K562 (cell line): Measurements from ENCODE around the gene ANKS1B. TPM values are rescaled to one million over a fixed set of nuclear protein-coding genes. Genes with fewer than 3 reads are reported as not detected.

ENCODE experiments used
- ATAC-seq: fragments of 200-7000 bp; cut with Tn5 transposase; 3 replicates; pipeline ENCODE4 v1.9.1; 2020; ENCODE audit warnings: moderate library complexity
- BruUV-seq: library from RNA; stranded (reverse); fragments of 400-500 nt; replicated peaks from 2 replicates; lab custom pipeline; 2021; lab: Mats Ljungman, UMichigan
- CTCF ChIA-PET: fragments of 300-600 bp; formaldehyde crosslinking; extraction: SDS; loops from one replicate; lab custom pipeline; 2021; ENCODE audit warnings: low intra/inter-chr PET ratio; lab: Yijun Ruan, JAX
- POLR2A ChIA-PET: fragments of 300-600, 350-650 bp; sonication (Branson Sonifier 250); formaldehyde crosslinking; extraction: SDS; loops from one replicate; lab custom pipeline; 2021; ENCODE audit warnings: antibody characterized with exemption, inconsistent platforms; lab: Yijun Ruan, JAX
- DNase-seq, 4 experiments: peaks; one replicate each; pipeline versions ENCODE4 v3.0.0 to v3.0.0-alpha.2; 2011 to 2018; ENCODE audit warnings: low spot score in 3 of 4, mixed read lengths in 3 of 4; ENCODE audit errors: extremely low read depth in 1 of 4
- FAIRE-seq: peaks from 2 replicates; lab custom pipeline; 2011; peaks lifted over from hg19 to GRCh38; lab: Jason Lieb, UNC
- H2AFZ ChIP-seq: 2 replicates; pipeline ENCODE4 v1.6.0; 2011; ENCODE audit warnings: low read depth, low read length, control low read depth, inconsistent platforms
- H3K27ac ChIP-seq: fragments of 200-600 bp; 3 replicates; pipeline ENCODE4 v1.8.0; 2011; ENCODE audit warnings: low read depth, mild to moderate bottlenecking, control low read depth, inconsistent platforms, low read length, moderate library complexity, mixed read lengths; ENCODE audit errors: extremely low read depth
- H3K27me3 ChIP-seq, 2 experiments: fragments of 300-600 bp in 1 of 2; 2 replicates in 1 of 2; 3 replicates in 1 of 2; pipeline versions ENCODE4 v1.6.0 to v1.8.0; 2011; ENCODE audit warnings: inconsistent platforms in 2 of 2, low read length in 2 of 2, mild to moderate bottlenecking in 1 of 2, mixed read lengths in 1 of 2, moderate library complexity in 1 of 2; ENCODE audit not compliant: control insufficient read depth in 2 of 2, insufficient read depth in 2 of 2
- H3K36me3 ChIP-seq: fragments of 300-600 bp; 3 replicates; pipeline ENCODE4 v1.8.0; 2011; ENCODE audit warnings: mild to moderate bottlenecking, low read length, inconsistent platforms; ENCODE audit not compliant: control insufficient read depth, insufficient read depth
- H3K4me1 ChIP-seq, 2 experiments: fragments of 200-600 bp in 1 of 2; replicated peaks in 1 of 2; 2 replicates in 1 of 2; 3 replicates in 1 of 2; pipeline versions ENCODE4 v1.5.1 to v1.8.0; 2011; ENCODE audit warnings: inconsistent platforms in 2 of 2, low read length in 2 of 2, mild to moderate bottlenecking in 1 of 2, mixed read lengths in 1 of 2, moderate library complexity in 1 of 2; ENCODE audit not compliant: control insufficient read depth in 2 of 2, insufficient read depth in 2 of 2
- H3K4me2 ChIP-seq: 2 replicates; pipeline ENCODE4 v1.6.1; 2011; ENCODE audit warnings: low read length, control low read depth, inconsistent platforms, mixed read lengths; ENCODE audit not compliant: insufficient read depth
- H3K4me3 ChIP-seq: fragments of 200-600 bp; sonication (generic), shearing (Covaris generic); 2 replicates; pipeline ENCODE4 v1.5.1; 2016; ENCODE audit warnings: control low read depth, inconsistent platforms
- H3K79me2 ChIP-seq: fragments of 200-600 bp; 3 replicates; pipeline ENCODE4 v1.8.0; 2011; ENCODE audit warnings: low read length, inconsistent platforms; ENCODE audit not compliant: control insufficient read depth, insufficient read depth
- H3K9ac ChIP-seq, 2 experiments: 2 replicates each; pipeline versions ENCODE4 v1.6.0 to v1.6.1; 2011; ENCODE audit warnings: low read depth in 2 of 2, low read length in 2 of 2, control low read depth in 1 of 2, inconsistent platforms in 1 of 2, mild to moderate bottlenecking in 1 of 2, mixed read lengths in 1 of 2; ENCODE audit not compliant: insufficient read depth in 1 of 2
- H3K9me1 ChIP-seq: one replicate; pipeline ENCODE4 v1.6.0; 2011; ENCODE audit warnings: inconsistent platforms, mild to moderate bottlenecking, low read length, moderate library complexity; ENCODE audit not compliant: control insufficient read depth, insufficient read depth
- H3K9me3 ChIP-seq: replicated peaks from 2 replicates; pipeline ENCODE4 v1.5.1; 2011; ENCODE audit warnings: low read depth, low read length, inconsistent platforms; ENCODE audit not compliant: control insufficient read depth, insufficient read depth
- H4K20me1 ChIP-seq: replicated peaks from 2 replicates; pipeline ENCODE4 v1.6.1; 2011; ENCODE audit warnings: low read length, inconsistent platforms, mixed read lengths; ENCODE audit not compliant: control insufficient read depth, insufficient read depth
- CREM ChIP-seq: IDR thresholded peaks from 2 replicates; pipeline ENCODE4 v1.6.1; 2014; ENCODE audit warnings: antibody characterized with exemption, low read depth
- CSDE1 ChIP-seq, 2 experiments: fragments of 450-650 bp; IDR thresholded peaks; 2 replicates each; pipeline ENCODE4 v1.6.1; 2016; ENCODE audit warnings: mild to moderate bottlenecking in 1 of 2
- ETV6 ChIP-seq, 3 experiments: fragments of 150-350 bp in 1 of 3; sonication (generic) in 1 of 3; formaldehyde crosslinking in 1 of 3; IDR thresholded peaks; 2 replicates each; pipeline versions ENCODE4 v1.6.1 to v1.8.0; 2014 to 2022; ENCODE audit warnings: borderline replicate concordance in 2 of 3, low read depth in 2 of 3, antibody characterized with exemption in 1 of 3, low read length in 1 of 3, mild to moderate bottlenecking in 1 of 3, missing genetic modification reagents in 1 of 3
- FOS ChIP-seq: IDR thresholded peaks from 3 replicates; pipeline ENCODE4 v1.6.1; 2011; ENCODE audit not compliant: insufficient read length; ENCODE audit errors: extremely low read depth
- GABPB1 ChIP-seq: sonication (generic); formaldehyde crosslinking; IDR thresholded peaks from 2 replicates; pipeline ENCODE4 v1.8.0; 2022; ENCODE audit warnings: mild to moderate bottlenecking, missing genetic modification reagents
- SNRNP70 ChIP-seq: fragments of 200-400 bp; formaldehyde crosslinking; optimal IDR thresholded peaks from 2 replicates; pipeline ENCODE3; 2017; ENCODE audit warnings: low read depth, low read length
- ZMIZ1 ChIP-seq, 2 experiments: fragments of 150-350 bp in 1 of 2; IDR thresholded peaks; 2 replicates each; pipeline ENCODE4 v1.6.1; 2012 to 2016; ENCODE audit warnings: low read depth in 2 of 2, low read length in 2 of 2, mild to moderate bottlenecking in 1 of 2, moderate library complexity in 1 of 2
- ZNF449 ChIP-seq: fragments of 250-450 bp; sonication (Bioruptor Pico); IDR thresholded peaks from 2 replicates; pipeline ENCODE4 v1.8.0; 2022; ENCODE audit warnings: moderate library complexity, mild to moderate bottlenecking, inconsistent platforms
- WGBS: fragments of 100-300 bp; shearing (Covaris generic); methylation state at CpG from one replicate; pipeline ENCODE4 v1.1.6; 2016; ENCODE audit warnings: low coverage, mixed read lengths; ENCODE audit not compliant: insufficient coverage; ENCODE audit errors: missing lambda C conversion rate; 5-methylcytosine and 5-hydroxymethylcytosine counted together
- in situ Hi-C: fragments of 300-500 bp; cut with MboI; formaldehyde crosslinking; loops from 4 replicates; pipeline ENCODE4 v1.15.0; 2018; ENCODE audit warnings: inconsistent platforms, mixed read lengths
- intact Hi-C: fragments of 100-400 bp; cut with micrococcal nuclease; formaldehyde crosslinking; loops from 2 replicates; pipeline ENCODE4 v1.14.2; 2022
- polyA plus RNA-seq, 8 experiments: library from polyadenylated mRNA; depleted of rRNA in 4 of 8; stranded (reverse) in 5 of 8; unstranded in 3 of 8; fragments of >200 nt; fragmentation: Nextera tagmentation in 2 of 8; fragmentation: Illumina TruSeq in 1 of 8; extraction: Ambion mirVana in 2 of 8; extraction: Trizol in 1 of 8; gene quantifications; 2 replicates each; pipeline versions ENCODE4 v1.2.1 to v1.2.3, GENCODE V29; 2011 to 2014; ENCODE audit warnings: inconsistent platforms in 1 of 8, missing spikeins in 1 of 8
- total RNA-seq, 7 experiments: library from RNA; depleted of rRNA in 6 of 7; stranded (reverse); fragments of >200 nt in 6 of 7; fragmentation: Illumina TruSeq in 2 of 7; extraction: Trizol in 2 of 7; gene quantifications; 2 replicates each; pipeline versions ENCODE4 v1.2.1 to v1.2.3, GENCODE V29; 2011 to 2021; ENCODE audit warnings: low replicate concordance in 1 of 7
- TF ChIP-seq, protein P1 (sequence below): sonication (generic); formaldehyde crosslinking; IDR thresholded peaks from 2 replicates; pipeline ENCODE4 v1.8.1; 2022; ENCODE audit warnings: missing genetic modification reagents

The ANKS1B gene
- total and polyA plus RNA-seq, 9 of the 15 experiments (the other 6 are each of a cell fraction or from before 2014, with no cell fraction given) = 0.04 to 0.47 (median 0.28) TPM; not detected in 4

DNA sequence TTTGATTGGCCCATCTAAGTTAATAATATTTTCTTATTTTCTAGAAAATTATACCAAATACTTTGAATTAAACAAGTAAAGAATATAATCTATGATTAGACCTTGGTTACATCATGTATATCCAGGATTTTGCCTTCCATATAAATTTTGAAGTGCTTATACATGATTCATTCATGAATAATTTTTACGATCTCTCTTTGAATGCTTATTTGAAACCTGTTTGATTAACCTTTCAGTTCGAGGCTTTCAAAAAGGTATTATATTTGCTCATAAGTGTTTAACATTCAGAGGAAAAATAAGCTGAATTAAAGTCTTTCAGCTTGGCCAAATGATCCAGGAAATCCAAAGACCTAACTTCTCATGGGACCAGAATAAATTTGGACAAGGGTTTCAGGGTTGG, 832.4 kb downstream of the ANKS1B start:
- Histone ChIP-seq H3K4me1 (no peaks in the 10 kb centered on the region), H3K27me3 (no peaks in the 10 kb centered on the region), H3K9ac (no peak overlapping the region), H3K4me2 (no peak overlapping the region), H2AFZ (no peak overlapping the region), H3K36me3 (no peaks in the 10 kb centered on the region), H4K20me1 (no peaks in the 10 kb centered on the region), H3K4me3 (no peak overlapping the region), H3K9me1 (no peaks in the 10 kb centered on the region), H3K79me2 (no peaks in the 10 kb centered on the region), H3K27ac (no peak overlapping the region), H3K9me3 (no peaks in the 10 kb centered on the region)
- in situ Hi-C loops = no loop called here
- TF ChIP-seq ZMIZ1 (IDR thresholded peaks at IDR 0.05; ENCODE audit: low read depth in 2 of 2, low read length in 2 of 2) (no peak), SNRNP70 (no peak)
- no TSS peak for BruUV-seq
- WGBS = 4% methylated on average over 2 of the region's 2 CpGs
- ChIA-PET POLR2A (no interaction called here), CTCF (no interaction called here)
- FAIRE-seq = no peak
- no peak for DNase-seq
- intact Hi-C loops = no loop called here
- no peak for ATAC-seq

GRCh38 chr12:99151744-99152143, 833.0 kb downstream of the ANKS1B start:
- Histone ChIP-seq H3K27ac (no peak overlapping the region), H3K4me1 (no peaks in the 10 kb centered on the region), H4K20me1 (no peaks in the 10 kb centered on the region), H3K4me3 (no peak overlapping the region), H3K27me3 (no peaks in the 10 kb centered on the region), H3K9me3 (no peaks in the 10 kb centered on the region), H3K79me2 (no peaks in the 10 kb centered on the region), H3K4me2 (no peak overlapping the region), H2AFZ (no peak overlapping the region), H3K9ac (no peak overlapping the region), H3K9me1 (no peaks in the 10 kb centered on the region), H3K36me3 (no peaks in the 10 kb centered on the region)
- in situ Hi-C loops = no loop called here
- CTCF ChIA-PET = no interaction called here
- DNase-seq (no peak), ATAC-seq (no peak), FAIRE-seq (no peak)
- no TSS peak for BruUV-seq
- POLR2A ChIA-PET = no interaction called here
- intact Hi-C loops = no loop called here
- TF ChIP-seq CSDE1 (IDR thresholded peaks at IDR 0.05) = no peak
- TF ChIP-seq, protein P1, sequence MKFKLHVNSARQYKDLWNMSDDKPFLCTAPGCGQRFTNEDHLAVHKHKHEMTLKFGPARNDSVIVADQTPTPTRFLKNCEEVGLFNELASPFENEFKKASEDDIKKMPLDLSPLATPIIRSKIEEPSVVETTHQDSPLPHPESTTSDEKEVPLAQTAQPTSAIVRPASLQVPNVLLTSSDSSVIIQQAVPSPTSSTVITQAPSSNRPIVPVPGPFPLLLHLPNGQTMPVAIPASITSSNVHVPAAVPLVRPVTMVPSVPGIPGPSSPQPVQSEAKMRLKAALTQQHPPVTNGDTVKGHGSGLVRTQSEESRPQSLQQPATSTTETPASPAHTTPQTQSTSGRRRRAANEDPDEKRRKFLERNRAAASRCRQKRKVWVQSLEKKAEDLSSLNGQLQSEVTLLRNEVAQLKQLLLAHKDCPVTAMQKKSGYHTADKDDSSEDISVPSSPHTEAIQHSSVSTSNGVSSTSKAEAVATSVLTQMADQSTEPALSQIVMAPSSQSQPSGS = no peak
- TF ChIP-seq ETV6 (IDR thresholded peaks at IDR 0.05; ENCODE audit: borderline replicate concordance in 1 of 2, low read depth in 2 of 2, low read length in 1 of 2) = no peak
- no peak for TF ChIP-seq ETV6 (CRISPR knock-in tag; IDR thresholded peaks at IDR 0.05; ENCODE audit: borderline replicate concordance)
- TF ChIP-seq ZNF449 (CRISPR knock-in tag) = no peak
- TF ChIP-seq FOS = no peak
- TF ChIP-seq GABPB1 = no peak
- TF ChIP-seq CREM = no peak
